HUES48 (cell line): ENCODE data around the gene FOXK2.

ENCODE experiments used
- H3K27ac ChIP-seq: one replicate; pipeline ENCODE4 v1.7.0; 2013; ENCODE audit warnings: low read depth, low read length, inconsistent platforms
- H3K27me3 ChIP-seq: 2 replicates; pipeline ENCODE4 v1.6.1; 2013; ENCODE audit warnings: mild to moderate bottlenecking, low read length; ENCODE audit not compliant: control insufficient read depth, insufficient read depth
- H3K36me3 ChIP-seq: 2 replicates; pipeline ENCODE4 v1.6.1; 2013; ENCODE audit warnings: low read length; ENCODE audit not compliant: control insufficient read depth, insufficient read depth
- H3K4me1 ChIP-seq: 2 replicates; pipeline ENCODE4 v1.6.1; 2013; ENCODE audit warnings: mild to moderate bottlenecking, low read length; ENCODE audit not compliant: control insufficient read depth, insufficient read depth
- H3K4me3 ChIP-seq: 2 replicates; pipeline ENCODE4 v1.5.1; 2013; ENCODE audit warnings: mild to moderate bottlenecking, low read depth, low read length
- H3K9ac ChIP-seq: 2 replicates; pipeline ENCODE4 v1.6.1; 2013; ENCODE audit warnings: mild to moderate bottlenecking, low read depth, low read length, moderate library complexity
- H3K9me3 ChIP-seq: 2 replicates; pipeline ENCODE4 v1.6.1; 2013; ENCODE audit warnings: low read length; ENCODE audit not compliant: control insufficient read depth, insufficient read depth

The FOXK2 gene

DNA sequence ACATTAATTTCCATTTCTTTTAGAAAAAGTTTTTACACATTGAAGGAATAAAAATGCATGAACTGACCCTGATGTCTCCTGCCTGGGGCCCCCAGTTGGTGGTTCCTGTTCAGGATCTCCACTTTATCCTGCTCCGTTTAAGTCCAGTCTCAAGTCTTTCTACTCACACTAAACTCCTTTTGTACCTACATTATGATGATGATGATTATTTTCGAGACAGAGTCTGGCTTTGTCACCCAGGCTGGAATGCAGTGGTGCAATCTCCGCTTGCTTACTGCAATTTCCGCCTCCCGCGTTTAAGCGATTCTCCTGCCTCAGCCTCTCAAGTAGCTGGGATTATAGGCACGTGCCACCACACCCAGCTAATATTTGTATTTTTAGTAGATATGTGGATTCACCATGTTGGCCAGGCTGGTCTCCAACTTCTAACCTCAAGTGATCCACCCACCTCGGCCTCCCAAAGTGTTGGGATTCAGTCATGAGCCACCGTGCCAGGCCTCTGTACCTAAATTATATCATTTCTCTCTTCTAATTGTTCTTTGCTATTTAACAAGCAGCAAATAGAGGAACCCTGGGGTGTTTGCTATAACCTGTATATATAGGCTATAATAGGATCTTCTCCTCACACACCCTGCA, 2.2 kb upstream of the FOXK2 start:
- H3K9me3 ChIP-seq, result no peaks in the 10 kb centered on the region
- no peak overlapping the region for H3K27ac ChIP-seq
- H3K9ac ChIP-seq, result no peak overlapping the region
- H3K27me3 ChIP-seq, result no peaks in the 10 kb centered on the region
- H3K4me1 ChIP-seq, result peaks cover 3% of the 10 kb centered on the region; the same call in 1 of the 2 replicates
- H3K4me3 ChIP-seq, result no peak overlapping the region
- no peaks in the 10 kb centered on the region for H3K36me3 ChIP-seq

GRCh38 chr17:82519971-82520903, 705 bp downstream of the FOXK2 start:
- Histone ChIP-seq H3K4me1 (peaks cover 3% of the 10 kb centered on the region; the same call in 1 of the 2 replicates), H3K27me3 (no peaks in the 10 kb centered on the region), H3K9me3 (no peaks in the 10 kb centered on the region), H3K27ac (peak overlapping the region; percentile 2), H3K9ac (peak overlapping the region; percentile 26; the same call in 1 of the 2 replicates), H3K36me3 (no peaks in the 10 kb centered on the region), H3K4me3 (peak overlapping the region; percentile 90)

DNA sequence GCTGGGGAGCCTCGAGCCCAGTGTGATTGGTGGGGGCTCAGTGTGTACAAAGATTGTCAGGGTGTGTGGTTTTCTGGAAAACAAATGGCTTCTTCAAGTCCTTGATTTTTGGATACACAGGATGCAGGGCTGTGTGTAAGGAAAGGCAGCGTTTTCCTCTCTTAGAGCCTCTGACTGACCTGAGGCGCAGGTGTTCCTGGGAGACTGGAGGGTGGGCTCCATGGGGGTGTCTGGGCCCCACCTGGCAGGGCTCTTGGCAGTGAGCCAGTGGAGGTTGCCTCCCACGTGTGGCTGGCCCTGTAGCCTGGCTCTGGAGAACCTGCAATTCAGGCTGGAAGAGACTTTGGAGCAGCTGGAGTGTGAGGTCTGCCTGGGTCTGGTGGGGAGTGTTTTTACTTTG, 5.0 kb downstream of the FOXK2 start:
- no peaks in the 10 kb centered on the region for H3K9me3 ChIP-seq
- H3K27me3 ChIP-seq, result no peaks in the 10 kb centered on the region
- no peaks in the 10 kb centered on the region for H3K36me3 ChIP-seq
- no peak overlapping the region for H3K4me3 ChIP-seq
- no peak overlapping the region for H3K27ac ChIP-seq
- no peak overlapping the region for H3K9ac ChIP-seq
- peaks cover 3% of the 10 kb centered on the region for H3K4me1 ChIP-seq

GRCh38 chr17:82525712-82526111, 6.2 kb downstream of the FOXK2 start:
- no peaks in the 10 kb centered on the region for H3K36me3 ChIP-seq
- no peaks in the 10 kb centered on the region for H3K27me3 ChIP-seq
- H3K4me1 ChIP-seq, result peaks cover 3% of the 10 kb centered on the region
- no peak overlapping the region for H3K4me3 ChIP-seq
- no peaks in the 10 kb centered on the region for H3K9me3 ChIP-seq
- no peak overlapping the region for H3K9ac ChIP-seq
- H3K27ac ChIP-seq, result no peak overlapping the region

DNA sequence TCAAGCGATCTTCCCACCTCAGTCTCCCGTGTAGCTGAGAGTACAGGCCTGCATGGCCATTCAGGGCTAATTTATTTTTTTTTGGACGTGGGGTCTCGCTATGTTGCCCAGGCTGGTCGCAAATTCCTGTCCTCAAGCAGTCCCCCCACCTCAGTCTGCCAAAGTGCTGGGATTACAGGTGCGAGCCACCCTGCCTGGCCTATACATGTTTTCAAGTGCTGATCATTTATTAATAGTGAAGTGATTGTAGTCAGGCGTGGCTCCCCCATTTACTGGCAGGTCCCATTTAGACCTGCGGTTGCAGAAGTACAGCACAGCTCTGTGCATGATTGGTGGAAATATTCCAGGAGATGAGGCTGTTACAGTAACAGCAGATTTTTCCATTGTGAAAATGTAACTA, 8.4 kb downstream of the FOXK2 start:
- no peak overlapping the region for H3K27ac ChIP-seq

GRCh38 chr17:82528484-82529265, 9.1 kb downstream of the FOXK2 start:
- no peaks in the 10 kb centered on the region for H3K9me3 ChIP-seq
- H3K4me1 ChIP-seq, result no peaks in the 10 kb centered on the region; the same call in 1 of the 2 replicates
- H3K27me3 ChIP-seq, result no peaks in the 10 kb centered on the region
- no peak overlapping the region for H3K4me3 ChIP-seq
- H3K9ac ChIP-seq, result no peak overlapping the region
- peak overlapping the region; percentile 3 for H3K27ac ChIP-seq
- no peaks in the 10 kb centered on the region for H3K36me3 ChIP-seq

More for the DNA sequence above, 8.4 kb downstream of the FOXK2 start:
- H3K4me3 ChIP-seq, result no peak overlapping the region
- H3K27me3 ChIP-seq, result no peaks in the 10 kb centered on the region
- no peaks in the 10 kb centered on the region; the same call in 1 of the 2 replicates for H3K4me1 ChIP-seq
- H3K9ac ChIP-seq, result no peak overlapping the region
- no peaks in the 10 kb centered on the region for H3K9me3 ChIP-seq
- no peaks in the 10 kb centered on the region for H3K36me3 ChIP-seq

GRCh38 chr17:82529914-82530300, 10.4 kb downstream of the FOXK2 start:
- no peaks in the 10 kb centered on the region for H3K27me3 ChIP-seq
- H3K9ac ChIP-seq, result no peak overlapping the region
- no peak overlapping the region for H3K4me3 ChIP-seq
- no peaks in the 10 kb centered on the region for H3K9me3 ChIP-seq
- no peaks in the 10 kb centered on the region for H3K36me3 ChIP-seq
- peak overlapping the region; percentile 7 for H3K27ac ChIP-seq
- peaks cover 8% of the 10 kb centered on the region for H3K4me1 ChIP-seq

DNA sequence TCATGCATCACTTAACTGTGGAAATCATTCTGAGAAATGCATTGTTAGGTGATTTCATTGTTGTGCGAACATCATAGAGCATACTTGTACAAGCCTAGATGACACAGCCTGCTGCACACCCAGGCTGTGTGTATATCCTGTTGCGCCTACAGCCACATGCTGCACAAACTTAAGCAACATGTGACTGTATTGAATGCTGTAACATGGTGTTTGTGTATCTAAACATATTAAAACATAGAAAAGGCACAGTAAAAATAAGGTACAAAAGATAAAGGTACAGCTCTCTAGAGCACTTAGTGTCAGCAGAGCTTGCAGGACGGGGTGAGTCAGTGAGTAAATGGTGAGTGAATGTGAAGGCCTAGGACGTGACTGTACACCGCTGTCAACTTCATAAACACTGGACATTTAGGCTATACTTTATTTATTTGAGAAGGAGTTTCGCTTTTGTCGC, 11.9 kb downstream of the FOXK2 start:
- Histone ChIP-seq H3K36me3 (no peaks in the 10 kb centered on the region), H3K4me1 (peaks cover 20% of the 10 kb centered on the region), H3K9ac (no peak overlapping the region), H3K9me3 (no peaks in the 10 kb centered on the region), H3K4me3 (no peak overlapping the region), H3K27me3 (no peaks in the 10 kb centered on the region), H3K27ac (no peak overlapping the region)

DNA sequence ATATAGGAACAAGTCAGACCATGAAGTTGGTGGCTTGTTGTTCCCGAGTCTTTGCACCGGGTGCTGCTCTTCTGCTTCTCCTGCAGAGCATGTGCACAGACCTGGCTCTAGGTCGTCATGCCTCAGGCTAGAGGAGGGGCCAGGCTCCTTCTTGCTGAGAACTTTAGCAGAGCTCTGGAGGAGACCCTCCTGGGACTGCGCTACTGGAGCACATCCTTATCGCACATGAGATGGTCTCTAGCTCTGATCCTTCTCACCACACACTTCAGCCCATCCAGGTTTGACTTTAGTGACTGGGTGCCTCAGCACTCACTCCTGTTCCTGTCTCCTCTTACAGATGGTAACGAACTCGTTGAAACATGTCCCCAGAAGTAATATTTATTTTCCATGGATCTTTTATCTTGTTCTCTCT, 14.9 kb downstream of the FOXK2 start:
- H3K27ac ChIP-seq, result no peak overlapping the region
- no peaks in the 10 kb centered on the region for H3K9me3 ChIP-seq
- H3K36me3 ChIP-seq, result no peaks in the 10 kb centered on the region
- H3K9ac ChIP-seq, result no peak overlapping the region
- no peak overlapping the region for H3K4me3 ChIP-seq
- peaks cover 26% of the 10 kb centered on the region for H3K4me1 ChIP-seq
- H3K27me3 ChIP-seq, result no peaks in the 10 kb centered on the region

DNA sequence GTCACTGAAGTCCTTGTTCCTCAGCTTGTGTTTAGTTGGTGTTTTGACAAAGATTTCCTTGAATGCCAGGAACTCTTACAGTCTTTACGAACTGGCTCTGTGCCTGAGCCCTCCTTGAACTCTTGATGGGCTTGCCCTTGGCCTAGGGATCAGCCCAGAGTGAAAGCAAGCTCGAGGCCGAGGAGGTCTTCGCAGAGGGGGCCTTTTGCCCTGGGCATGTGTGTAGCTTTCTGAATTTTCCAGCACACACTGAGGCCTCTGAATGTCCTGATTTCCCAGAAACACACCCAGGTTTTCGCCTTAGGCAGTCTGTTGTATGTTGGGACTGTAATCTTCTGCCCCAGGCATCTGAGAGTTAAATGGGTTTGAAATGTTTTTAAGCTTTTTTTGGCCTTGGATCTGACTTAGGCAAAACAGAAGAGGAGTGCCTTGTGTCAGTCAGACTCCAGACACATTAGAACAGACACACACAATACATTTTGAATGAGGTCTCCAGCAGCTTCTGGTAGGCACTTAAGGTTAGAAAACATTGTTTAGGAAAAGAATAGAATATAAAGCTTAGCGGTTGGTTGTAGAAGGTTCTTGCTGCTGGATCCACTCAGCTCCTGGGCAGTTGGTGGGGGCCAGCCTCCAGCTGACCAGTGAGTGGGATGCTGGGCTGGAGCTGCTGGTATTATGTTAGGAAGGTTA, 17.1 kb downstream of the FOXK2 start:
- H3K4me3 ChIP-seq, result no peak overlapping the region
- H3K9me3 ChIP-seq, result no peaks in the 10 kb centered on the region
- H3K36me3 ChIP-seq, result no peaks in the 10 kb centered on the region
- H3K27me3 ChIP-seq, result no peaks in the 10 kb centered on the region
- peak overlapping the region; percentile 22; the same call in 1 of the 2 replicates for H3K9ac ChIP-seq
- peaks cover 26% of the 10 kb centered on the region for H3K4me1 ChIP-seq
- H3K27ac ChIP-seq, result peak overlapping the region; percentile 59
